ENCODE data around the gene EPS8L3. TPM values are rescaled to one million over a fixed set of nuclear protein-coding genes. Genes with fewer than 3 reads are reported as not detected.
"Not testable (repeated sequence)": the region's sequence is repeated elsewhere in the genome, so short reads cannot be mapped to it uniquely, and the experiment has no call there.

Gene EPS8L3
- total RNA-seq, 1 donor from 2014 or later, result not detected

GRCh38 chr1:109759513-109760334 is 4.0 kb downstream of the EPS8L3 start:
- Mint-ChIP-seq H3K9me3 (peaks cover 2% of the 10 kb centered on the region), H3K4me1 (peaks cover 9% of the 10 kb centered on the region)

GRCh38 chr1:109757936-109758786 is 5.6 kb downstream of the EPS8L3 start:
- no peaks in the 10 kb centered on the region for H3K79me2 ChIP-seq (ENCODE audit: low read depth)
- Mint-ChIP-seq H3K4me3 (no peak overlapping the region), H3K27ac (no peak overlapping the region), H3K4me1 (peaks cover 9% of the 10 kb centered on the region), H3K36me3 (no peaks in the 10 kb centered on the region), H3K27me3 (ENCODE audit: insufficient read depth, low read depth) (peaks cover 10% of the 10 kb centered on the region), H3K9me3 (peaks cover 2% of the 10 kb centered on the region)
- no peaks in the 10 kb centered on the region for H3F3A ChIP-seq (ENCODE audit: low read depth)
- no peaks in the 10 kb centered on the region for H3K27me3 ChIP-seq
- TF ChIP-seq EZH2 (IDR thresholded peaks at IDR 0.05) (no peak), CTCF (IDR thresholded peaks at IDR 0.05) (no peak), EZH2phosphoT487 (IDR thresholded peaks at IDR 0.05) (no peak)
- no peak overlapping the region for H3K9ac ChIP-seq
- H4K20me1 ChIP-seq (ENCODE audit: low read depth), result no peaks in the 10 kb centered on the region
- H3K27ac ChIP-seq, result no peak overlapping the region
- H3K4me1 ChIP-seq, result no peaks in the 10 kb centered on the region
- no peaks in the 10 kb centered on the region for H3K9me3 ChIP-seq (ENCODE audit: low read depth)
- no peak overlapping the region for H3K4me2 ChIP-seq
- no peaks in the 10 kb centered on the region for H3K36me3 ChIP-seq
- H2AFZ ChIP-seq (replicated peaks), result no peak overlapping the region
- H3K4me3 ChIP-seq, result no peak overlapping the region
- no peak for DNase-seq (ENCODE audit: low spot score)

More at GRCh38 chr1:109759513-109760334, 4.0 kb downstream of the EPS8L3 start:
- Histone ChIP-seq H3K4me3 (no peak overlapping the region), H3K36me3 (no peaks in the 10 kb centered on the region), H2AFZ (replicated peaks) (no peak overlapping the region), H3K4me2 (no peak overlapping the region), H3F3A (ENCODE audit: low read depth) (no peaks in the 10 kb centered on the region), H3K9ac (no peak overlapping the region), H3K27me3 (no peaks in the 10 kb centered on the region), H3K4me1 (no peaks in the 10 kb centered on the region), H4K20me1 (ENCODE audit: low read depth) (no peaks in the 10 kb centered on the region), H3K9me3 (ENCODE audit: low read depth) (no peaks in the 10 kb centered on the region), H3K27ac (no peak overlapping the region), H3K79me2 (ENCODE audit: low read depth) (no peaks in the 10 kb centered on the region)
- Mint-ChIP-seq H3K4me3 (no peak overlapping the region), H3K27me3 (ENCODE audit: insufficient read depth, low read depth) (peaks cover 10% of the 10 kb centered on the region), H3K36me3 (no peaks in the 10 kb centered on the region), H3K27ac (peak overlapping the region; percentile 18)
- TF ChIP-seq EZH2phosphoT487 (IDR thresholded peaks at IDR 0.05) (no peak), EZH2 (IDR thresholded peaks at IDR 0.05) (no peak)
- no peak for DNase-seq (ENCODE audit: low spot score)

- Histone ChIP-seq H2AFZ (replicated peaks) (no peak overlapping the region), H4K20me1 (ENCODE audit: low read depth) (no peaks in the 10 kb centered on the region), H3K79me2 (ENCODE audit: low read depth) (no peaks in the 10 kb centered on the region), H3K9ac (no peak overlapping the region), H3K9me3 (ENCODE audit: low read depth) (no peaks in the 10 kb centered on the region), H3K4me3 (no peak overlapping the region), H3K27me3 (no peaks in the 10 kb centered on the region), H3K27ac (no peak overlapping the region), H3K4me2 (no peak overlapping the region), H3K4me1 (no peaks in the 10 kb centered on the region), H3F3A (ENCODE audit: low read depth) (no peaks in the 10 kb centered on the region), H3K36me3 (no peaks in the 10 kb centered on the region)
- Mint-ChIP-seq H3K27me3 (ENCODE audit: insufficient read depth, low read depth) (peaks cover 14% of the 10 kb centered on the region), H3K4me3 (no peak overlapping the region), H3K4me1 (peaks cover 3% of the 10 kb centered on the region), H3K36me3 (no peaks in the 10 kb centered on the region), H3K9me3 (peaks cover 2% of the 10 kb centered on the region), H3K27ac (no peak overlapping the region)
- TF ChIP-seq EZH2 (IDR thresholded peaks at IDR 0.05) (no peak), EZH2phosphoT487 (IDR thresholded peaks at IDR 0.05) (no peak), CTCF (IDR thresholded peaks at IDR 0.05) (no peak)
- DNase-seq (ENCODE audit: low spot score), result no peak
Observed at GRCh38 chr1:109756848-109757521, 6.7 kb downstream of the EPS8L3 start.

GRCh38 chr1:109756325-109756724 is 7.4 kb downstream of the EPS8L3 start:
- H3K27ac Mint-ChIP-seq; H3F3A ChIP-seq (ENCODE audit: low read depth); H3K36me3 Mint-ChIP-seq; H3K4me3 ChIP-seq; H4K20me1 ChIP-seq (ENCODE audit: low read depth); H3K27me3 ChIP-seq; H3K4me2 ChIP-seq; H3K9ac ChIP-seq; H3K36me3 ChIP-seq; H3K27ac ChIP-seq; H3K4me1 ChIP-seq; H3K4me1 Mint-ChIP-seq; H3K4me3 Mint-ChIP-seq; DNase-seq (ENCODE audit: low spot score); H2AFZ ChIP-seq (replicated peaks); H3K79me2 ChIP-seq (ENCODE audit: low read depth); H3K9me3 Mint-ChIP-seq; H3K9me3 ChIP-seq (ENCODE audit: low read depth): not testable (repeated sequence)
- H3K27me3 Mint-ChIP-seq (ENCODE audit: insufficient read depth, low read depth), result peaks cover 13% of the 10 kb centered on the region
